Activated T-cell treated with anti-CD3 and anti-CD28 coated beads for 1 hour (primary cell): ENCODE measurements around the gene SOX6.

Source experiments
- DNase-seq: peaks from one replicate; pipeline ENCODE4 v3.0.0-alpha.2; 2020; ENCODE audit warnings: low read depth

The SOX6 gene

DNA sequence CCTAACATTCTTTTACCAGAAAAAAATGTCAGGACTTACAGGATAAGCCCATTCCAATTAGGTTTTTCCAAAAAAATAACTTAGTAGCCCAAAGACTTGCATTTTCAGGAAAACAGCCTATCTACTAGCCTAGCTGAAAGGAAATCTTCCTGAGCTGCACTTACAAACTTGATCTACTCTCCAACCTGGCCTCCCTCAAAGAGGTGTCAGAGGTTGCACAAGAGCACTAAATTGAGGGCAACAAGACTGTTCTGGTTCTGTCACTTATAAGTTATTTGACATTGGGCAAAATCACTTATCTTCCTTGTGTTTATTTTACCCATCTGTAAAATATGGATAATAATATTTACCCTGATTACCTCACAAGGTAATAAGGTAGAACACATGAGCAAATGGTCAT is 7.9 kb upstream of the SOX6 start:
- DNase-seq, result no peak

- DNase-seq, result no peak
Observed at GRCh38 chr11:16363706-16364105, 7.4 kb upstream of the SOX6 start.

- no peak for DNase-seq
Observed at GRCh38 chr11:16361108-16361865, 4.9 kb upstream of the SOX6 start.

DNA sequence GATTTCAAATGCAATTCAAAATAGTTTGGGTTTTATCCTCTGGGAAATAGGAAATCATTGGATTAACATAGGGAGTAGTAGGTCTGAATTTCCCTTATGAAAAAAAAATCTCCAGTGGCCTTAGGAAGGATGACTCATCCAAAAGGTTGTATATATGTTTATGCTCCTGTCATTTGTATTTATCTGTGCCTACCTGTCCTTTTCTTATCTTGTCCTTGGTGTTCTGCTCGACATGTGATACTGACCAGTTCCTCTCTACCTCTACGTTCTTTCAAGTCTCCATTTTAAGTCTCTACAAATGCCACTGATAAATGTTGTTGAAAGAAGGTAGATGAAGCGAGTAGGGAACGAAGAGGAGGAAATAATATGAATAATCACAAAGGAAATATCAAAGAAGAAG is 3.0 kb upstream of the SOX6 start:
- no peak for DNase-seq

- no peak for DNase-seq
Observed at GRCh38 chr11:16358726-16359125, 2.4 kb upstream of the SOX6 start.

DNA sequence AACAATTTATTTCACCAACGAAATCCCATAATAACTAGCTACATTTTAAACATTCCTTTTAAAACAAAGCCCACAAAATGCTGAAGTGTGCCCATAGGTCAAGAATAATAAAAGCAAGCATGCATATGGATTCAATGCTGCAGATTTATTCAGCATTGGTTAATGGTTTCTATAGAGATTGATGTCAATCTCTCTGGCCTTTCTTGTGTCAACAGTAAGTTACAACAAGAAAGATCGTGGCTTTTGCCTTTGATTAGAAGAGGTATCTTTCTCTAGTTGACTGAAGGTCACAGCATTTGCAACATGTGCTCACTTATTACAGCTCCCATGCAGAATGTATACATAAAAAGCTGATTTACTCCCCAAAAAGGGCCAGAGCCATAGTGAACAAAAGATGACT is 1.4 kb upstream of the SOX6 start:
- DNase-seq, result no peak

- no peak for DNase-seq
Observed at GRCh38 chr11:16356761-16357393, 531 bp upstream of the SOX6 start.

- DNase-seq, result no peak
Observed at GRCh38 chr11:16352707-16353106, 3.6 kb downstream of the SOX6 start.

DNA sequence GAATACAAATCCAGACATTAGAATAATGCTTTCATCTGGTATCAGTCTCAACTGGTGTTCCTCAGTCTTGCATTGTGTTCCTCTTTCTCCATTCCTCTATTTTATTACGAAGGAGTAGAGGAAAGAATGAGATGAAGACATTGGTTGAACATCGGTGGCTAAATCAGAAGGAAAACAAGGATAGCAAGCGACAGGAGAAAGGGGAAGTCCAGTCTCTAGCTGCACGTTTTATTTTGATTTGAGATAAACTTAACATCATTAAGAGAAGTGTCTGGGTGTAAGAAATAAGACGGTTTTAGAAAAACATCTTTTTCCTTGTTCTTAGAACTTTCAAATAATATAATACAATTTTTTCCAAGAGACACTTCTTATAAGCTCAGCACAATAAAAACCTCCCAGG is 6.2 kb downstream of the SOX6 start:
- no peak for DNase-seq

- DNase-seq, result no peak
Observed at GRCh38 chr11:16347928-16348685, 8.2 kb downstream of the SOX6 start.

DNA sequence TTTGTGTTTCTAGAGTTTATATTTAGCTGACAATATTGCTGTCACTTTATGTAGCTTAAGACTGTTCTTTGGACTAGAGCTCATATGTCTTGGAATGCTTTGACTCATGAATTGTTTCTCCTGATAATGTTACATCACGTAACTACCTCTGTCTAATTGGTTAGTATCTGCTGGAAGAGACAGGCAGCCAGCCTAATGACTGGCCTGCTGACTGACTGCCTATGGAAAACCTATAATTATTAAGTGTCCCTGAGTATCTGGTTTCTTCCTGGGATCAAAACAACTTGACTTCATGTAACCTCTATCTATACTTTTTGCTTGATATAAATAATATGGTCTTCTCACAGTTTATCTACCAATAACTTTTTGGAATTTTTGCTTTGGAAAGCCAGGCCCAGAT is 9.4 kb downstream of the SOX6 start:
- DNase-seq, result no peak

DNA sequence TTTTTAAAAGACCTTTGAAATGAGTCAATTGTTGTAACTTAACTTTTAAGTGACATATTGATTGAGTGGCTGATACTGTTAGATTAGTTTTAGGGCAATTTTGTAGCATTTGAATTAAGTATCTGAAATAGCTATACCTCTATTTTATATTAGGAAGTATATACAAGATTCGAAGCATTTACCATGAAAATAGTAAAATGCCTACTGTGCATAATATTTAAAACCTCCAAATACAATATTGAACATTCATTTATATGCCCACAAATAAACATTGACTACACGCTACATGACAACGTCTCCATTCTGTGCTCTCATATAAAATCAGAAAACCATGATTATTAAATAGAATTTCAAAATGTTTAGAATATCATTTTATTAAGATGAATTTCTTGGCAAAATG is 14.5 kb downstream of the SOX6 start:
- no peak for DNase-seq

DNA sequence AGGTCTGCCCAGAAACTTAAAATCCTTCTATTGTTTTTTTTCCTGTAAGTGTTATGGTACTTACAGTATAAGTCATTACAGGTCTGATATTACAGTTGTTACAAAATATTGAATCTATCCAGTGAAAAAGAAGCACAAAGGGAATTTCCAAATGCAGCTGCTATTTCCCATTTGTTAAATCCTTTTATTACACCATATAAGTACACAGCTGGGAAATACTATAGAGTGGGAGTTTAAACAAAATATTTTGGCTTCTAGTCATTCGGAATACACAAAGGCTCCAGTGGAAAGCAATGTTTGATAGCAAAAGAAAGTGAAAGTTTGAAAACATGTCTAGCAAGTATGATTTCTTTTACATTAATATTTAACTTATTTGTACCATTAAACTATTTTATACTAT is 18.0 kb downstream of the SOX6 start:
- no peak for DNase-seq

- no peak for DNase-seq
Observed at GRCh38 chr11:16337421-16338213, 18.7 kb downstream of the SOX6 start.

- DNase-seq, result no peak
Observed at GRCh38 chr11:16336721-16337120, 19.6 kb downstream of the SOX6 start.

DNA sequence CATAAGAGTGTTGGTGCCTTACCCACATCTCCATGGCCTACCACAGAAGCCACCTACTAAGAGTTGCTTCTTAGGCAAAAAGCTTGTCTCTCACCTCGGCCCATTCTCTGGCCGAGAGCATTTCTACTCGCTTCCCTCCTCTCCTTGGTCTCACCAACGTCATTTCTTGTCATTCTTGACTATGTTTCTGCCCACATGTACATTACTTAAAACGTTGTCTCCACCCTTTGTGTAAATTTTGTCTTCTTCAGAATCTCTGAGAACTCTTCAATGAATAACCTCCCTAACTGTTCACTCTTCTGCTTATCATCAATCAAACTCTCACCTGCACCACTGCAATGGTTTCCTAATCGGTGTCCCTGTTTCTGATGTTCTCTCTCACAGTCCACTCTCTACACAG is 20.1 kb downstream of the SOX6 start:
- DNase-seq, result no peak

- DNase-seq, result no peak
Observed at GRCh38 chr11:16335236-16335962, 20.9 kb downstream of the SOX6 start.

DNA sequence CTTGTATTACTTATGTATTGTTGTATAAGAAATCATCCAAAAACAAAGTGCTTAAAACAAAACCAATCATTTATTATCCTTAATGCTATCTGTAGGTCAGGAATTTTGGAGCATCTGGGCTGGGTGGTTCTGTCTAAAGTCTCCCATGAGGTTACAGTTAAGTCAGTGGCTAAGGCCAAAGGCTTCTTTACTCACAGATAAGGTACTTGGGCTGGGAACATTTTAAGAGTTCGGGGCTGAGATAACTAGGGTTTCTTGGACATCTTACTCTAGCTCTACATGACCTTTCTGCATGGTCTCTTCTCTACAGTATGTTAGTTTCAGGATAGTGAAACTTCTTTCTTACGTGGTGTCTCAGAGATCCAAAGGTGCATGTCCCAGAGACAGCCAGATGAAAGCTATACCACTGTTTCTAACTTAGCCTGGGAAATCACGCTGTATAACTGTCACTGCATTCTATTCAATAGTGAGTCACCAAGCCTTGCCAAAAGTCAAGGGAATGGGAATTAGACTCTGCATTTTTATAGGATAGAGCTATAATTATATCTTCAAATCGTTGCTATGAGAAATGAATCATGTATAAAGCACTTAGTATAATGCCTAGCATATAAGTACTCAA is 29.6 kb downstream of the SOX6 start:
- no peak for DNase-seq

DNA sequence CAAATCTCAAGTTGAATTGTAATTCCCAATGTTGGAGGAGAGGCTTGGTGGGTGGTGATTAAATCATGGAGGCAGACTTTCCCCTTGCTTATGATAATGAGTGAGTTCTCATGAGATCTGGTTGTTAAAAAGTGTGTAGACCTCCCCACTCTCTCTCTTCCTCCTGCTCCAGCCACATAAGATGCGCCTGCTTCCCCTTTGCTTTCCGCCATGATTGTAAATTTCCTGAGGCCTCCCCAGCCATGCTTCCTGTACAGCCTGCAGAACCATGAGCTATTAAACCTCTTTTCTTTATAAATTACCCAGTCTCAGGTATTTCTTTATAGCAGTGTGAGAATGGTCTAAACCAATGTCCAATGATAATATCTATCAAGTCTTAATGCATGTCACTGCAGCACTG is 34.2 kb downstream of the SOX6 start:
- DNase-seq, result no peak

- no peak for DNase-seq
Observed at GRCh38 chr11:16321148-16321547, 35.2 kb downstream of the SOX6 start.

- DNase-seq, result no peak
Observed at GRCh38 chr11:16318320-16318719, 38.0 kb downstream of the SOX6 start.
